Fibroblast of pulmonary artery (primary cell): Measurements from ENCODE around the gene MBD6.

ENCODE experiments used
- DNase-seq: peaks from one replicate; pipeline ENCODE4 v3.0.0-alpha.2; 2010; ENCODE audit warnings: low read depth
- H3K4me3 ChIP-seq: replicated peaks from 2 replicates; pipeline ENCODE4 v1.5.1; 2011; ENCODE audit warnings: low read depth, mild to moderate bottlenecking, control low read depth, low read length, moderate library complexity
- TF ChIP-seq, protein P1 (sequence below): IDR thresholded peaks from 2 replicates; pipeline ENCODE4 v1.5.1; 2011; ENCODE audit warnings: mild to moderate bottlenecking, control low read depth, low read length, inconsistent platforms; ENCODE audit errors: missing control alignments

MBD6 gene

DNA sequence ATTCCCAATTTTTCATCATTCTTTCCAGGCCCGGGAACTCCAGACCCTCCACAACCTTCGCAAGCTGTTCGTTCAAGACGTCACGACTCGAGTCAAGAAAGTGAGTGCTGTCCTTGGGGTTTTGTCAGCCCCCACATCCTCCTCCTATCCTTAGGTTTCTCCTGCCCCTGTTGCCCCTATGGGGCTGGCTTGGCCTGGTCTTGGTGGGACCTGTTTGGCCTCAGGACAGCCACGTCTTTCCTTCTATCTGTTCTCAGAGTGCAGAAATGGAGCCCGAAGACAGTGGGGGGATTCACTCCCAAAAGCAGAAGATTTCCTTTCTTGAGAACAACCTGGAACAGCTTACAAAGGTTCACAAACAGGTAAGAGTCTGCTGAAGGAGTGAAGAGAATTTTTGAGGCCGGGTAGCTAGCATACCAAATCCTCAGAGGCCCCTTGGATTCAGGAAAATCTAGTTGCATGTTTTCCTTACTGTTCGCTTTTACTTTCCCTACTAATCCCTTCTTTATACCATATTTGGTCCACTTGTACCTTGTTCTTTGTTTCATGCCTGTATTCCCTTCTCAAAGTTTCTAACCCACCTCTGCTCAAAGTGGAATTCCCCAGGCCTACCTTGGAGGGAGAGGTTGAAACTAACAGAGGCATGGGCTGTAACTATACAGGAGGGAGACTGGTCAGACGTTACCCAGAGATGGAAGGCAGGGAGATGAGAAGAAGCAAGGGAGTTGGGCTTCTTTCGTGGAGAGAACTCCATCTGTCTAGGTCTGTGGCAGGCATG is 55.5 kb downstream of the MBD6 start:
- no peak overlapping the region for H3K4me3 ChIP-seq
- no peak for DNase-seq
- TF ChIP-seq, protein P1, sequence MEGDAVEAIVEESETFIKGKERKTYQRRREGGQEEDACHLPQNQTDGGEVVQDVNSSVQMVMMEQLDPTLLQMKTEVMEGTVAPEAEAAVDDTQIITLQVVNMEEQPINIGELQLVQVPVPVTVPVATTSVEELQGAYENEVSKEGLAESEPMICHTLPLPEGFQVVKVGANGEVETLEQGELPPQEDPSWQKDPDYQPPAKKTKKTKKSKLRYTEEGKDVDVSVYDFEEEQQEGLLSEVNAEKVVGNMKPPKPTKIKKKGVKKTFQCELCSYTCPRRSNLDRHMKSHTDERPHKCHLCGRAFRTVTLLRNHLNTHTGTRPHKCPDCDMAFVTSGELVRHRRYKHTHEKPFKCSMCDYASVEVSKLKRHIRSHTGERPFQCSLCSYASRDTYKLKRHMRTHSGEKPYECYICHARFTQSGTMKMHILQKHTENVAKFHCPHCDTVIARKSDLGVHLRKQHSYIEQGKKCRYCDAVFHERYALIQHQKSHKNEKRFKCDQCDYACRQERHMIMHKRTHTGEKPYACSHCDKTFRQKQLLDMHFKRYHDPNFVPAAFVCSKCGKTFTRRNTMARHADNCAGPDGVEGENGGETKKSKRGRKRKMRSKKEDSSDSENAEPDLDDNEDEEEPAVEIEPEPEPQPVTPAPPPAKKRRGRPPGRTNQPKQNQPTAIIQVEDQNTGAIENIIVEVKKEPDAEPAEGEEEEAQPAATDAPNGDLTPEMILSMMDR: no peak

- no peak overlapping the region for H3K4me3 ChIP-seq
- no peak for DNase-seq
- TF ChIP-seq, protein P1: no peak
Observed at GRCh38 chr12:57579011-57579410, 56.4 kb downstream of the MBD6 start.
